GM19468 (cell line): ENCODE measurements around the gene ATP2B2.

Source experiments
- ATAC-seq: cut with Tn5 transposase; IDR thresholded peaks from one replicate; pipeline ENCODE4 v1.9.1; 2021; ENCODE audit warnings: mild to moderate bottlenecking, moderate library complexity, moderate number of reproducible peaks; ENCODE audit not compliant: unreplicated experiment; ENCODE audit errors: extremely low read depth

Gene ATP2B2

GRCh38 chr3:10473581-10474274 lies 31.7 kb downstream of the ATP2B2 start:
- no peak for ATAC-seq

GRCh38 chr3:10472877-10473440 lies 32.4 kb downstream of the ATP2B2 start:
- ATAC-seq, result no peak

GRCh38 chr3:10471054-10471688 lies 34.2 kb downstream of the ATP2B2 start:
- no peak for ATAC-seq

GRCh38 chr3:10470120-10471053 lies 35.0 kb downstream of the ATP2B2 start:
- ATAC-seq, result no peak

DNA sequence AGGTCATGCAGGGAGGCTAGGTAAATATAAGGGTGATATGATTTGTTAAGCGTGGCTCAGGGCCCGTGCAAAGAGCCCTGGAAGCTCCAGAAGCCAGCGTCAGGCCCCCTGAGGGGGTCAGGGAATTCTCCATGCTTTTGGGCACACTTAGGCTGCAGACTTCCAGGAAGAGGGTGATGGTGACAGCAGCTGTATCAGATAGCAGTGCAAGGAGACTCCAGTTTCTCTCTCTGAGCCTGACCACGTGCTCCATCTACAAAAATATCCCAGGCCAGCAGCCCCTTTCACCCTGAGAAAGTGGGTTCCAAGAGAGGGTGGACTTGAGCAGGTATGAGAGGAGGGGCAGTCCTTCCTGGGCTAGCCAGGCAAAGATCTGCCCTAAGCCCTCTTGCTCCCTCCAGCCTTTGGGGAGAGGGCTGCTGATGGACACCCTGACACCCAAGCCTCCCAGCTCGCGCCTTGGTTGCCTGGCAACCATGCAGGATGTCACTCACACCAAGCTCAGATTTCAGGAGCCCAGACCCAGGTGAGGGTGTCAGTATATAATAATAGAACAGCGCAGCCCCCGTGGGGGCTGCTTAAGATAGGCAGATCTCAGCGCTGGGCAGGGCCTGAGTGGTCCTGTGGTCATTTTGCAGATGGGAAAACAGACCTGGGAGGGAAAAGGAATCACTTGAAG lies 35.8 kb downstream of the ATP2B2 start:
- no peak for ATAC-seq

GRCh38 chr3:10468613-10469354 lies 36.6 kb downstream of the ATP2B2 start:
- no peak for ATAC-seq

DNA sequence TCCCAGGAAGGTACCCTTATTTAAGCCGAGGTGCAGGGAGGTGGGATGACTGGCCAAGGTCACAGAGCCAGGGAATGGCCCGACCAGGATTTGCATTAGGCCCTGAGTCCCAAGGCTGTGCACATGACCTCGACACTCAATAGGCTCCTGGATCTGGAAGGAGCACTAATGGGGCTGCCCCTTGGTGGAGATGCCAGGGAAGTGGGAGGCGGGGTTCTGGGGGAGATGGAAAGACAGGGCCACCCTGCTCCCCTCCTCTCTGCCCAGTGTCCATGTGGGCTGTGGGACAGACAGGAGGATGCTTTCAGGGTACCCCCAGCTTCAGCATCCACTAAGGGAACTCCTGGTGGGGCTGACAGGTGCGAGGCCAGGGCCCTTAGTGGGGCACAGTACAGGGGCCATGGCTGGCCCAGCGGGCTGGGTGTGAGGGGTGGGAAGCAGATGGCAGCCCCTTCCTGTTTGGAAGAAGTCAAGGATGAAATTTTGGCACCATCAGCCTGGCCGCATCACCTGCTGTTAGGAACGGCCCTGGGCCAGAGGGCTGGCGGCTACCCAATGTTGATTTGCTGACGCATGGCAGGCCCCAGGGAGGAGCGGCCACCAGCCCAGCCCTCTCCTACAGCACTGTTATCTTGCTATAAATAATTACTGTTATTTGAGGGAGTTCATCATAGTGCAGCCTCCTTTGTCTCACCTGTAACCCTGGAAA lies 37.3 kb downstream of the ATP2B2 start:
- no peak for ATAC-seq

DNA sequence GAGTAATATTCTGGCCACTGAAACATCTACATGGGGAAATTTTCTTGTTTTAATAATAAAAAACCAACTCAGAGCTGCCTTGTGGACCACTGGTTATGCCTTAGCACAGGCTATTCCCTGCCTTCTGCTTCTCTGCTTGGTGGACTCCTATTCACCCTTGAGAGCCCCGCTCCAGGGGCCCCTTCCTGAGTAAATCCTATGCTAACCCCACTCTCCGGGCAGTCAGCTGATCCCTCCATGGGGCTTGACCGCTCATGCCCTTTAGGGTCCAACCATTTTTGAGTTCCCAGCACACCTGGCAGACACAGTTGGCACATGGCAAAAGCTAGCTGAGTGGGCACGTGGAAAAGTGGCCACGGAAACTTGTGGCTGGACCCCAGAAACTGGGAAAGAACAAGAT lies 38.2 kb downstream of the ATP2B2 start:
- no peak for ATAC-seq

DNA sequence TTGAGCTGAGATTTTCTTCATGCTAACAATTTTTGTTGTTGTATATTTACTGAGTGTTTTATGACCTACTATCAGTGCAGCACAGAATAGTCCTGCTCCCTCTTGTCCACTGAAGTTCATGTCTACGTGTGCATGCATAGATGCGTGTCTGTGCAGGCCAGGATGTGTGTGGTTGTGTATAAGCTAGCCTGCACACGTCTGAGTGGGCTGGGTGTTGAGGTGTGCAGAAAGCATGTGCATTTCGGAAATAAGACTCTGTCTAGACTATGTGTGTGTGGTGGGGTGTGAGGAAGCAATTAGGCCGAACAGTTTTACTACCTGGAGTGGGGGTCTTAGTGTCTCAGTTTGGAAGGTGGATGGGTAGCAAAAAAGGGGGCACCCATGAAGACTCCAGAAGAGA lies 39.2 kb downstream of the ATP2B2 start:
- ATAC-seq, result no peak

- no peak for ATAC-seq
Observed at GRCh38 chr3:10465161-10465560, 40.2 kb downstream of the ATP2B2 start.

DNA sequence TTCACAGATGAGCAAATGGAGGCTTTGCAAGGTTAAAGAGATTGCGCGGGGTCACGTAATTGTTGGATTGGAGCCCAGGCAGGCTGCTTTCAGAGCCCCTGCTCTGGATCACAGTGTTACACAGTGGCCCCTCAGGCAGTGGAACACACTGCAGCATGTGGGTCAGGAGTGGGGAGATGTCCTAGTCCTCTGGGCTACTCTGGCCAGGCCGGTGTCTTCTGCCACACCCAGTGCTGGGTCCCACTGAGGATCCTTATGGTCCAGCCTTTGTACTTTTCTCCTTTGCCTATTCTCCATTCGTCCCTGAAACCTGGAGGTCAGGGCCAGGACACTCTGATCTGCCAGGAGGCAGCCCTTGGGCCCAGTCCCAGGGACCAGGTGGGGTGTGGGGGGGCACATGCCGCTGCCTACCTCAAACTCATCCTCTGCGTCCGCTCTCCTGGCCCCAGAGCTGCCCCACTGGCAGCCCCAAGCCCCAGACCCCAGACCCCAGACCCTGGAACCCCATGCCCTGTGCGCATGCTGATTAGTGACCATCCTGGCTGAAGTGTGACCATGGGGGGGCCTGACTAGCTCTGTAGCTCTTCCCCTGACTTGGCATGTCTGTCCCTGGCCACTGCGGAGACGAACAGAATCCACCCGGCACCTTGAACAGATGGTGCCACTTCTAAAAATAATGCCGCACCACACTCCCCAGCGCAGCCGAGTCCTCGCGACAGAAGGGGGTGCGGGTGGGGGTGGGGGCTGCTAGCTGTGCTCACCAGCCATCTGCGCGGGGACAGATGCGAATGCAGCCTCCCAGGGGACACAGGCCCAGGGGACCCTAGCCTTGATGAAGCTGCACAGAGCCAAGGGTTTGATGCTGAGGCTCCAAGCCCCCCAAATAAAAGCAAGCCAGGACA lies 41.6 kb downstream of the ATP2B2 start:
- no peak for ATAC-seq

DNA sequence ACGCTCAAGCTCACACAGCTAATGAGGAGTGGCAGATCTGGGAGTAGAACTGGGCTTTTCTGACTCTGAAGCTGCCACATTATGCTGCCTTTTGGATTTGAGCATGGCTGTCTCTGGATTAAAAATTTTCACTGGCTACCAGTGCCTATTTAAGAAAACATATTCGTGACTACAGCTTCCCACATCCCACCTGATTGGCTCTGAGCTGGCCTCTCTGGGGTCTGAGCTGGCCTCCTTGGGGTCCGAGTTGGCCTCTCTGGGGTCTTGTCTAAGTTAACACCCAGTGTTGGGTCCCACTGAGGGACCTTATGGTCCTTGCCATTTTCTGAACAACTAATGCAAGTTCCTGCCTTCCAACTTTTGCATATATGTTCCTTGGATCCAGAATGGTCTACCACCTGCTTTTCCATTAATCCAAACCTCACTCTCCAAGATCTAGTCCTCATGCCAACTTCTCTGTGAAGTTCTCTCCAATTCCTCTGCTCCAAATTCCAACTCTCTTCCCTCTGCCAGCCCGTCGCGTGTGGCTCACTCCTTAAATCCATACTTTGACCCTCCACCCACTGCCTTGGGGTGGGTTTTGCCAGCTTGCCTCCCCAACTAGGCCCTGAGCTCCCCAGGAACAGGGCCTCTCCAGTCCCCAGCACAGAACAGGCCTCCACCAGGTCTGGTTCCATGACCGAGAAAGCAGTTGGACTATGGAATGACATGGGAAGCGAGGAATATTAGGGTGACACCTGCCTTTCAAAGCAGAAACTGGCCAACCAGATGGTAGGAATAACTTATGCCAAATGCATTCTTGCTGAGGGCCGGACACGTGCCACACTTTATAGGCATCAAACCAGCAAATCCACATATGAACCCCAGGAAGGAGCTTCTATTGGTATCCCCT lies 42.5 kb downstream of the ATP2B2 start:
- no peak for ATAC-seq

- ATAC-seq, result no peak
Observed at GRCh38 chr3:10460951-10461545, 44.3 kb downstream of the ATP2B2 start.

DNA sequence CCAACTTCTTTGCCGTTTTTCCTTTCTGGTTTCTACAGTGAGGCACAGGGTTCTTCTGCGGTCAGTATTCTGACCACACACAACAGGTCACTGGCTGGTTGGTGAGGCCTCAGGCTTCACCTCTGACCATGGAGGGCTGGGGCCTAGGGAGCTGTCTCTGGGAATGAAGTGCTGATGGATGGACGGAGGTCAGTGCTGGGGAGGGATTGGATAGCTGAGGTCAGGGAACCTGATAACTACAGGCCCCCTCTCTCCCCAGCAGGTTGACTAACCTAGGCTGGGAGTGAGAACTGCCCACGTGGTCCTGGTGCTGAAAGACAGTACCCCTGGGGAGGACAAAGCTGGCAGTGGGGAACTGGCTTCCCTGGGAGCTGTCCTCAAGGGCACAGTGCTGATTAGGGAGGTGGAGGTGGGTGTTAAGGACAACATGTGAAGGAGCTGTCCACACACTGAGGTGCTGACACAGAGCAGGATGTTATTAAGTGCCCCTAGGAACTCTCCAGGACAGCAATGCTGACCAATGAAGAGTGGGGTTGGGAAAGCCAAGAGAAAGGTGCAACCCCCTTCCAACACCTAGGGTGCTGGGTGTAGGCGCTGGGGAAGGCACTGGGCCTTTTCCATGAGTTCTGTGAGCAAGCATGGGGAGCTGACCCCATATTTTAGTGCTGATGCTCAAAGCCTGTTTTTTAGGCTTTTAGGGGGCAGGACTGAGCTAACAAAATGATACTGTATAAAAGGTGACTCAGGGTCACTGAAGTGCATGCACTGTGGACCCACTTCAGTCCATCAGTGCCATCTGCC lies 45.2 kb downstream of the ATP2B2 start:
- ATAC-seq, result no peak

- ATAC-seq, result no peak
Observed at GRCh38 chr3:10457560-10457959, 47.8 kb downstream of the ATP2B2 start.

- no peak for ATAC-seq
Observed at GRCh38 chr3:10456981-10457380, 48.4 kb downstream of the ATP2B2 start.
